SJSA1 (cell line): ENCODE measurements around the gene SI. TPM values are rescaled to one million over a fixed set of nuclear protein-coding genes. Genes with fewer than 3 reads are reported as not detected.

Experiments
- DNase-seq, 2 experiments: peaks; one replicate each; pipeline ENCODE4 v3.0.0-alpha.2; 2015 to 2020; ENCODE audit warnings: low spot score in 2 of 2, low read depth in 1 of 2
- H3K27ac ChIP-seq: fragments of 250-450 bp; sonication (Bioruptor Pico); 2 replicates; pipeline ENCODE4 v1.5.1; 2020; ENCODE audit warnings: mild to moderate bottlenecking, moderate library complexity
- H3K27me3 ChIP-seq: fragments of 250-450 bp; sonication (Bioruptor Pico); replicated peaks from 2 replicates; pipeline ENCODE4 v1.5.1; 2020; ENCODE audit warnings: mild to moderate bottlenecking, moderate library complexity
- H3K36me3 ChIP-seq: fragments of 250-450 bp; sonication (Bioruptor Pico); 2 replicates; pipeline ENCODE4 v1.5.1; 2020; ENCODE audit warnings: mild to moderate bottlenecking
- H3K4me1 ChIP-seq: fragments of 250-450 bp; sonication (Bioruptor Pico); replicated peaks from 2 replicates; pipeline ENCODE4 v1.6.1; 2021; ENCODE audit warnings: mild to moderate bottlenecking
- H3K4me3 ChIP-seq: fragments of 250-450 bp; sonication (Bioruptor Pico); 2 replicates; pipeline ENCODE4 v1.5.1; 2020; ENCODE audit warnings: mild to moderate bottlenecking
- H3K9me3 ChIP-seq: fragments of 250-450 bp; sonication (Bioruptor Pico); replicated peaks from 2 replicates; pipeline ENCODE4 v1.5.1; 2020; ENCODE audit warnings: mild to moderate bottlenecking
- total RNA-seq: library from RNA; depleted of rRNA; stranded (reverse); fragments of >200 nt; shearing (Covaris generic); gene quantifications from 2 replicates; pipeline ENCODE4 v1.2.3, GENCODE V29; 2014; rRNA removed

The SI gene
- total RNA-seq, 1 experiment from 2014 or later, result not detected

DNA sequence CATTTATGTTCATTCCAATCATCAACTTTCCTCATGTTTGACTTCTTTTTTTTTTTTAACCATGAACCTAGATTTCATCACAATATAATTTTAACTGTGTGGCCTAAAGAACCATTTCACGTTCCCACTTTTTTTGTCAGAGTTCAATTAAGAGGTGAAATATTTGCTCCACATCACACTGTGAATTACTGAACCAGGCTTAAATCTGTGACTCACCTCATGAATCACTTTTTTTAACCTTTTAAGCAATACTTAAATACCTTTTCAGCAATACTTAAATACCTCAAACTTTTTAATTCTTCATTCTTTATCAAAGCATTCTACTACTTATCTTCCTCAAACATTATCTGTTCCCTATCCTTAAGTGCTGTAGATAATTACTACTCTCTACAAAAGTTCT, 137.6 kb downstream of the SI start:
- Histone ChIP-seq H3K27ac (no peak overlapping the region), H3K4me3 (no peak overlapping the region), H3K9me3 (no peaks in the 10 kb centered on the region), H3K27me3 (no peaks in the 10 kb centered on the region), H3K36me3 (no peaks in the 10 kb centered on the region), H3K4me1 (no peaks in the 10 kb centered on the region)
- no peak for DNase-seq

DNA sequence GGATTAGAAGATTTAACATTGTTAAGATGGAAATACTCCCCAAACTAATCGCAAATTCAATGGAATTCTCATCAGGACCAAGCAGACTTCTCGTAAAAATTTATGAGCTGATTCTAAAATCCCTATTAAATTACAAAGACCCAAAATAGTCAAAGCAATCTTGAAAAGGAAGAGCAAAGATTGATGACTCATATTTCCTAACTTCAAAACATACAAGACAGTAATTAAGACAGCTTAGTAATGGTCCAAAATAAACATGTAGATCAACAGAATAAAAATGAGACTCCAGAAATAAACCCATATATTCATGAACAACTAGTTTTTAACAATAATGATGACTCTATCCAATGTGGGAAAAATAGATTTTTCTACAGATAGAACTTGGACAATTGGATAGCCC, 148.7 kb downstream of the SI start:
- no peaks in the 10 kb centered on the region for H3K4me1 ChIP-seq
- peaks cover 4% of the 10 kb centered on the region; the same call in 1 of the 2 replicates for H3K9me3 ChIP-seq
- no peak for DNase-seq
- no peaks in the 10 kb centered on the region for H3K27me3 ChIP-seq
- H3K27ac ChIP-seq, result no peak overlapping the region
- H3K4me3 ChIP-seq, result no peak overlapping the region
- H3K36me3 ChIP-seq, result no peaks in the 10 kb centered on the region

Other genes starting within 250 kb of the SI start
- not detected in 2 replicates for gene SLITRK3, start 117.9 kb upstream of the SI start, total RNA-seq